SK-N-SH treated with all-trans-retinoic acid at 6 μM for 48 hours (cell line): ENCODE results near the gene WDR31.

ENCODE experiments used
- ARNTL ChIP-seq: fragments of 450-650 bp; formaldehyde crosslinking; IDR thresholded peaks from 2 replicates; pipeline ENCODE4 v1.5.0; 2020; ENCODE audit warnings: low read depth, mild to moderate bottlenecking, moderate library complexity, borderline replicate concordance
- GLIS3 ChIP-seq: fragments of 250-450 bp; sonication (Bioruptor Pico); IDR thresholded peaks from 2 replicates; pipeline ENCODE4 v1.5.0; 2020; ENCODE audit warnings: mild to moderate bottlenecking, moderate library complexity
- POU6F1 ChIP-seq: fragments of 250-450 bp; sonication (Bioruptor Pico); IDR thresholded peaks from 2 replicates; pipeline ENCODE4 v1.8.0; 2021; ENCODE audit warnings: low read depth, mild to moderate bottlenecking, moderate library complexity, borderline replicate concordance
- PPARA ChIP-seq: fragments of 250-450 bp; sonication (Bioruptor Pico); IDR thresholded peaks from 2 replicates; pipeline ENCODE4 v1.5.0; 2020; ENCODE audit warnings: mild to moderate bottlenecking, borderline replicate concordance
- SNAI2 ChIP-seq: fragments of 250-450 bp; sonication (Bioruptor Pico); IDR thresholded peaks from 2 replicates; pipeline ENCODE4 v1.5.0; 2020; ENCODE audit warnings: mild to moderate bottlenecking, moderate library complexity
- TCF4 ChIP-seq: fragments of 250-450 bp; sonication (Bioruptor Pico); IDR thresholded peaks from 2 replicates; pipeline ENCODE4 v1.8.0; 2021; ENCODE audit warnings: mild to moderate bottlenecking, moderate library complexity, borderline replicate concordance
- ZC3H10 ChIP-seq: fragments of 250-450 bp; sonication (Bioruptor Pico); IDR thresholded peaks from 2 replicates; pipeline ENCODE4 v1.5.1; 2021; ENCODE audit warnings: mild to moderate bottlenecking, moderate library complexity
- ZFP3 ChIP-seq: fragments of 250-450 bp; sonication (Bioruptor Pico); IDR thresholded peaks from 2 replicates; pipeline ENCODE4 v1.5.0; 2020; ENCODE audit warnings: mild to moderate bottlenecking, moderate library complexity
- TF ChIP-seq, protein P1 (sequence below): fragments of 250-450 bp; sonication (Bioruptor Pico); IDR thresholded peaks from 2 replicates; pipeline ENCODE4 v1.8.0; 2020; ENCODE audit warnings: mild to moderate bottlenecking, moderate library complexity, borderline replicate concordance

- TF ChIP-seq, protein P1, sequence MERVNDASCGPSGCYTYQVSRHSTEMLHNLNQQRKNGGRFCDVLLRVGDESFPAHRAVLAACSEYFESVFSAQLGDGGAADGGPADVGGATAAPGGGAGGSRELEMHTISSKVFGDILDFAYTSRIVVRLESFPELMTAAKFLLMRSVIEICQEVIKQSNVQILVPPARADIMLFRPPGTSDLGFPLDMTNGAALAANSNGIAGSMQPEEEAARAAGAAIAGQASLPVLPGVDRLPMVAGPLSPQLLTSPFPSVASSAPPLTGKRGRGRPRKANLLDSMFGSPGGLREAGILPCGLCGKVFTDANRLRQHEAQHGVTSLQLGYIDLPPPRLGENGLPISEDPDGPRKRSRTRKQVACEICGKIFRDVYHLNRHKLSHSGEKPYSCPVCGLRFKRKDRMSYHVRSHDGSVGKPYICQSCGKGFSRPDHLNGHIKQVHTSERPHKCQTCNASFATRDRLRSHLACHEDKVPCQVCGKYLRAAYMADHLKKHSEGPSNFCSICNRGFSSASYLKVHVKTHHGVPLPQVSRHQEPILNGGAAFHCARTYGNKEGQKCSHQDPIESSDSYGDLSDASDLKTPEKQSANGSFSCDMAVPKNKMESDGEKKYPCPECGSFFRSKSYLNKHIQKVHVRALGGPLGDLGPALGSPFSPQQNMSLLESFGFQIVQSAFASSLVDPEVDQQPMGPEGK (CRISPR knock-in tag) = no peak
- TF ChIP-seq SNAI2 (CRISPR knock-in tag) = no peak
- TF ChIP-seq ARNTL (CRISPR knock-in tag) = no peak
- no peak for TF ChIP-seq POU6F1 (CRISPR knock-in tag)
- TF ChIP-seq ZC3H10 (CRISPR knock-in tag) = no peak
- TF ChIP-seq PPARA (CRISPR knock-in tag) = no peak
- no peak for TF ChIP-seq ZFP3
- no peak for TF ChIP-seq TCF4
- no peak for TF ChIP-seq GLIS3 (CRISPR knock-in tag)
These were observed 11.9 kb upstream of the WDR31 start for GRCh38 chr9:113352006-113352405.
